DND-41 (cell line): ENCODE results near the gene ZKSCAN4.

Source experiments
- CTCF ChIP-seq: IDR thresholded peaks from 2 replicates; pipeline ENCODE4 v1.5.1; 2012; ENCODE audit warnings: borderline replicate concordance, low read length, moderate library complexity, mild to moderate bottlenecking; ENCODE audit not compliant: poor library complexity, severe bottlenecking; ENCODE audit errors: extremely low read depth
- EZH2 ChIP-seq: IDR thresholded peaks from 3 replicates; pipeline ENCODE4 v1.6.1; 2012; ENCODE audit warnings: borderline replicate concordance, low read depth, mild to moderate bottlenecking, moderate library complexity, low read length, inconsistent platforms; ENCODE audit not compliant: severe bottlenecking

- TF ChIP-seq EZH2 (no peak), CTCF (no peak)
These were observed 11.6 kb downstream of the ZKSCAN4 start for GRCh38 chr6:28240471-28240870.
